Measurements from ENCODE around the gene BAG2.
A peak's percentile ranks its signal among the peaks of the same experiment; 100 is the strongest.

The BAG2 gene

GRCh38 chr6:57174511-57174907 is 2.4 kb downstream of the BAG2 start:
- no peak for DNase-seq

- DNase-seq: no peak
Observed at GRCh38 chr6:57177545-57178265, 5.6 kb downstream of the BAG2 start.

GRCh38 chr6:57180596-57180995 is 8.5 kb downstream of the BAG2 start:
- DNase-seq: no peak

- no peak for DNase-seq
Observed at GRCh38 chr6:57182017-57182432, 9.9 kb downstream of the BAG2 start.

GRCh38 chr6:57183336-57183735 is 11.2 kb downstream of the BAG2 start:
- DNase-seq: no peak

GRCh38 chr6:57190140-57190539 is 18.0 kb downstream of the BAG2 start:
- DNase-seq: no peak

GRCh38 chr6:57193177-57193576 is 21.1 kb downstream of the BAG2 start:
- no peak for DNase-seq

GRCh38 chr6:57195457-57195856 is 23.3 kb downstream of the BAG2 start:
- no peak for DNase-seq

- no peak for DNase-seq
Observed at GRCh38 chr6:57198926-57199636, 27.0 kb downstream of the BAG2 start.

- no peak for DNase-seq
Observed at GRCh38 chr6:57201718-57202117, 29.6 kb downstream of the BAG2 start.

GRCh38 chr6:57205550-57206328 is 33.6 kb downstream of the BAG2 start:
- no peak for DNase-seq

GRCh38 chr6:57207141-57207540 is 35.0 kb downstream of the BAG2 start:
- DNase-seq: no peak

GRCh38 chr6:57207872-57208271 is 35.7 kb downstream of the BAG2 start:
- no peak for DNase-seq

GRCh38 chr6:57209030-57209429 is 36.9 kb downstream of the BAG2 start:
- no peak for DNase-seq

GRCh38 chr6:57210060-57210459 is 37.9 kb downstream of the BAG2 start:
- no peak for DNase-seq

GRCh38 chr6:57215260-57215659 is 43.1 kb downstream of the BAG2 start:
- DNase-seq: no peak

- no peak for DNase-seq
Observed at GRCh38 chr6:57216235-57217101, 44.3 kb downstream of the BAG2 start.

GRCh38 chr6:57217270-57217669 is 45.1 kb downstream of the BAG2 start:
- DNase-seq: no peak

- DNase-seq: no peak
Observed at GRCh38 chr6:57220083-57220703, 48.1 kb downstream of the BAG2 start.

GRCh38 chr6:57221191-57221935 is 49.2 kb downstream of the BAG2 start:
- DNase-seq: peak; percentile 47

All from effector CD8-positive, alpha-beta T cell (primary cell).